H1 (cell line): ENCODE data around the gene STAMBP. TPM values are rescaled to one million over a fixed set of nuclear protein-coding genes. Genes with fewer than 3 reads are reported as not detected.

Experiments used
- CTCF ChIA-PET: fragments of 300-600 bp; sonication (Branson Sonifier 250); formaldehyde crosslinking; loops from one replicate; lab custom pipeline; 2021; ENCODE audit not compliant: partially characterized antibody; lab: Charles Lee
- POLR2A ChIA-PET: fragments of 300-600 bp; sonication (Branson Sonifier 250); formaldehyde crosslinking; loops from one replicate; lab custom pipeline; 2021; ENCODE audit warnings: inconsistent platforms; ENCODE audit not compliant: partially characterized antibody; lab: Charles Lee
- DNase-seq, 2 experiments: peaks; one replicate each; pipeline versions ENCODE4 v3.0.0 to v3.0.0-alpha.2; 2010 to 2022; ENCODE audit warnings: low spot score in 2 of 2, low read depth in 1 of 2, mixed read lengths in 1 of 2
- FAIRE-seq: peaks from 2 replicates; lab custom pipeline; 2011; peaks lifted over from hg19 to GRCh38; lab: Jason Lieb, UNC
- H2AFZ ChIP-seq: 2 replicates; pipeline ENCODE4 v1.8.1; 2012; ENCODE audit warnings: low read length, inconsistent platforms
- H2AK5ac ChIP-seq: 2 replicates; pipeline ENCODE4 v1.6.1; 2013; ENCODE audit warnings: low read depth, low read length
- H2BK120ac ChIP-seq: replicated peaks from 2 replicates; pipeline ENCODE3; 2013; ENCODE audit warnings: low read depth, low read length, inconsistent platforms
- H2BK12ac ChIP-seq: 2 replicates; pipeline ENCODE4 v1.6.1; 2013; ENCODE audit warnings: low read depth, low read length
- H2BK15ac ChIP-seq: 2 replicates; pipeline ENCODE4 v1.6.1; 2013; ENCODE audit warnings: low read length
- H2BK20ac ChIP-seq: 2 replicates; pipeline ENCODE4 v1.6.1; 2013; ENCODE audit warnings: low read length
- H2BK5ac ChIP-seq: 2 replicates; pipeline ENCODE4 v1.6.1; 2013; ENCODE audit warnings: low read depth, low read length
- H3K14ac ChIP-seq: 2 replicates; pipeline ENCODE4 v1.6.1; 2013; ENCODE audit warnings: inconsistent platforms; ENCODE audit not compliant: insufficient read length
- H3K18ac ChIP-seq: 2 replicates; pipeline ENCODE4 v1.6.1; 2013; ENCODE audit warnings: low read length; ENCODE audit errors: extremely low read depth
- H3K23ac ChIP-seq: 2 replicates; pipeline ENCODE4 v1.6.1; 2013; ENCODE audit warnings: inconsistent platforms; ENCODE audit not compliant: insufficient read length
- H3K23me2 ChIP-seq: 2 replicates; pipeline ENCODE4 v1.6.1; 2013; ENCODE audit warnings: low read depth, low read length
- H3K27ac ChIP-seq: 2 replicates; pipeline ENCODE4 v1.6.1; 2011; ENCODE audit warnings: low read depth, low read length, inconsistent platforms
- H3K27me3 ChIP-seq, 4 experiments: replicated peaks in 1 of 4; 1 replicate in 1 of 4; 2 replicates in 3 of 4; pipeline versions ENCODE4 v1.6.1 to v1.8.1; 2011 to 2013; ENCODE audit warnings: low read length in 3 of 4, mild to moderate bottlenecking in 3 of 4, inconsistent platforms in 2 of 4, mixed read lengths in 2 of 4, moderate library complexity in 1 of 4; ENCODE audit not compliant: control insufficient read depth in 3 of 4, insufficient read depth in 3 of 4; ENCODE audit errors: extremely low read depth in 1 of 4
- H3K36me3 ChIP-seq, 4 experiments: 2 replicates each; pipeline versions ENCODE4 v1.6.1 to v1.8.1; 2011 to 2013; ENCODE audit warnings: mild to moderate bottlenecking in 4 of 4, low read length in 3 of 4, moderate library complexity in 2 of 4, control low read depth in 1 of 4, inconsistent platforms in 1 of 4; ENCODE audit not compliant: insufficient read depth in 4 of 4, control insufficient read depth in 2 of 4
- H3K4ac ChIP-seq: replicated peaks from 2 replicates; pipeline ENCODE3; 2013; ENCODE audit warnings: low read length, low read depth, mixed read lengths, inconsistent platforms; ENCODE audit not compliant: insufficient read length
- H3K4me1 ChIP-seq, 4 experiments: replicated peaks in 1 of 4; 1 replicate in 1 of 4; 2 replicates in 3 of 4; pipeline versions ENCODE4 v1.6.1 to v1.8.1; 2011 to 2013; ENCODE audit warnings: low read length in 3 of 4, inconsistent platforms in 2 of 4, mixed read lengths in 1 of 4; ENCODE audit not compliant: insufficient read depth in 4 of 4, control insufficient read depth in 3 of 4
- H3K4me2 ChIP-seq, 2 experiments: 2 replicates each; pipeline versions ENCODE4 v1.6.1 to v1.8.1; 2011 to 2013; ENCODE audit warnings: low read depth in 2 of 2, low read length in 2 of 2, control low read depth in 1 of 2, inconsistent platforms in 1 of 2, mild to moderate bottlenecking in 1 of 2; ENCODE audit not compliant: insufficient read depth in 1 of 2
- H3K4me3 ChIP-seq, 4 experiments: fragments of 200-600, 300-600 bp in 1 of 4; sonication (generic), shearing (Covaris generic), sonication (Bioruptor Twin) in 1 of 4; 2 replicates each; pipeline versions ENCODE4 v1.5.1 to v1.8.1; 2011 to 2016; ENCODE audit warnings: low read length in 4 of 4, low read depth in 3 of 4, control low read depth in 2 of 4, inconsistent platforms in 2 of 4, mild to moderate bottlenecking in 2 of 4, mixed read lengths in 1 of 4, moderate library complexity in 1 of 4; ENCODE audit not compliant: insufficient read depth in 2 of 4; ENCODE audit errors: extremely low read depth in 1 of 4
- H3K56ac ChIP-seq: replicated peaks from 2 replicates; pipeline ENCODE3; 2013; ENCODE audit warnings: low read depth, mild to moderate bottlenecking, mixed read lengths, low read length, inconsistent platforms; ENCODE audit not compliant: insufficient read length
- H3K79me1 ChIP-seq: 2 replicates; pipeline ENCODE4 v1.6.1; 2013; ENCODE audit warnings: low read depth, low read length, control low read depth
- H3K79me2 ChIP-seq, 2 experiments: 2 replicates each; pipeline versions ENCODE4 v1.6.1 to v1.8.1; 2012 to 2013; ENCODE audit warnings: low read length in 2 of 2, mild to moderate bottlenecking in 2 of 2, inconsistent platforms in 1 of 2; ENCODE audit not compliant: insufficient read depth in 2 of 2, control insufficient read depth in 1 of 2
- H3K9ac ChIP-seq, 4 experiments: replicated peaks in 1 of 4; 1 replicate in 1 of 4; 2 replicates in 3 of 4; pipeline versions ENCODE4 v1.6.1 to v1.8.1; 2011 to 2013; ENCODE audit warnings: low read depth in 3 of 4, low read length in 3 of 4, control low read depth in 2 of 4, mild to moderate bottlenecking in 2 of 4, moderate library complexity in 2 of 4, inconsistent platforms in 1 of 4; ENCODE audit errors: extremely low read depth in 1 of 4
- H3K9me3 ChIP-seq, 2 experiments: 2 replicates each; pipeline versions ENCODE4 v1.6.1 to v1.8.1; 2012 to 2013; ENCODE audit warnings: mild to moderate bottlenecking in 2 of 2, moderate library complexity in 2 of 2, control low read depth in 1 of 2, inconsistent platforms in 1 of 2, low read depth in 1 of 2, low read length in 1 of 2, mixed read lengths in 1 of 2; ENCODE audit not compliant: insufficient read depth in 2 of 2
- H4K20me1 ChIP-seq, 2 experiments: replicated peaks in 1 of 2; 2 replicates each; pipeline versions ENCODE3 to v1.8.1; 2011 to 2013; ENCODE audit warnings: inconsistent platforms in 2 of 2, low read length in 2 of 2, mild to moderate bottlenecking in 1 of 2; ENCODE audit not compliant: insufficient read depth in 2 of 2, control insufficient read depth in 1 of 2
- H4K5ac ChIP-seq: 2 replicates; pipeline ENCODE4 v1.6.1; 2013; ENCODE audit warnings: low read length, low read depth, mixed read lengths, inconsistent platforms; ENCODE audit not compliant: insufficient read length
- H4K8ac ChIP-seq: 2 replicates; pipeline ENCODE4 v1.8.0; 2013; ENCODE audit warnings: mild to moderate bottlenecking, moderate library complexity, low read length, inconsistent platforms; ENCODE audit not compliant: insufficient read depth; ENCODE audit errors: extremely low read depth
- H4K91ac ChIP-seq: replicated peaks from 2 replicates; pipeline ENCODE3; 2013; ENCODE audit warnings: low read length, mixed read lengths, inconsistent platforms; ENCODE audit not compliant: insufficient read length
- CREB1 ChIP-seq: IDR thresholded peaks from 2 replicates; pipeline ENCODE4 v1.6.1; 2012; ENCODE audit warnings: inconsistent platforms
- EZH2 ChIP-seq: fragments of 200-600 bp; sonication (generic); IDR thresholded peaks from 2 replicates; pipeline ENCODE4 v1.7.1; 2012; ENCODE audit warnings: low read depth, mild to moderate bottlenecking, moderate library complexity, low read length, inconsistent platforms; ENCODE audit not compliant: severe bottlenecking
- HDAC6 ChIP-seq: IDR thresholded peaks from one replicate; pipeline ENCODE4 v1.7.1; 2012; ENCODE audit warnings: low read depth, mild to moderate bottlenecking, inconsistent platforms, low read length, moderate library complexity
- POLR2A ChIP-seq, 2 experiments: IDR thresholded peaks; 1 replicate in 1 of 2; 2 replicates in 1 of 2; pipeline ENCODE4 v1.6.1; 2011; ENCODE audit warnings: low read depth in 2 of 2, low read length in 2 of 2, mild to moderate bottlenecking in 2 of 2; ENCODE audit errors: control extremely low read depth in 1 of 2
- POU5F1 ChIP-seq: IDR thresholded peaks from 2 replicates; pipeline ENCODE4 v1.6.1; 2011; ENCODE audit warnings: low read depth, mild to moderate bottlenecking, low read length, moderate library complexity
- RNF2 ChIP-seq: fragments of 200-900, 300-1000 bp; sonication (generic); IDR thresholded peaks from 2 replicates; pipeline ENCODE4 v1.7.1; 2016; ENCODE audit warnings: borderline replicate concordance, low read depth, mild to moderate bottlenecking, antibody characterized with exemption, low read length; ENCODE audit not compliant: poor library complexity, severe bottlenecking; ENCODE audit errors: missing control alignments
- SIRT6 ChIP-seq: IDR thresholded peaks from one replicate; pipeline ENCODE4 v1.7.1; 2012; ENCODE audit warnings: low read length, inconsistent platforms
- SUZ12 ChIP-seq: fragments of 200-600 bp; sonication (generic); IDR thresholded peaks from 2 replicates; pipeline ENCODE4 v1.6.1; 2012; ENCODE audit warnings: mild to moderate bottlenecking, inconsistent platforms, low read length, moderate library complexity, mixed read lengths
- YY1 ChIP-seq: IDR thresholded peaks from 2 replicates; pipeline ENCODE4 v1.6.1; 2011; ENCODE audit warnings: low read depth, mild to moderate bottlenecking, low read length
- ZNF274 ChIP-seq: IDR thresholded peaks from 2 replicates; pipeline ENCODE4 v1.7.0; 2012; ENCODE audit warnings: low read length, borderline replicate concordance; ENCODE audit errors: extremely low read depth
- WGBS, 2 experiments: shearing (Covaris generic) in 1 of 2; methylation state at CpG; one replicate each; pipeline versions ENCODE4 v1.1.6 to v1.1.7; 2013 to 2015; ENCODE audit warnings: low lambda C conversion rate in 2 of 2, mixed read lengths in 2 of 2, inconsistent platforms in 1 of 2, low coverage in 1 of 2, missing lambda C conversion rate in 1 of 2; ENCODE audit not compliant: insufficient replicate concordance in 2 of 2, insufficient coverage in 1 of 2, insufficient read length in 1 of 2; ENCODE audit errors: extremely low coverage in 1 of 2, missing lambda C conversion rate in 1 of 2; 5-methylcytosine and 5-hydroxymethylcytosine counted together
- polyA plus RNA-seq, 7 experiments: library from polyadenylated mRNA; depleted of rRNA in 3 of 7; stranded (reverse) in 5 of 7; unstranded in 2 of 7; fragments of >200 nt in 5 of 7; fragments of 200-250 nt in 2 of 7; gene quantifications; 1 replicate in 5 of 7; 2 replicates in 1 of 7; 4 replicates in 1 of 7; pipeline versions ENCODE4 v1.2.1 to v1.2.3, GENCODE V29; 2011 to 2013; ENCODE audit warnings: missing spikeins in 2 of 7, mixed read lengths in 2 of 7
- total RNA-seq: library from RNA; stranded (reverse); fragmentation: NEBNext Ultra II Directional; extraction: Animal tissue kit (Norgen Biotek cat#: 25700); gene quantifications from 2 replicates; pipeline ENCODE4 v1.2.1, GENCODE V29; 2021
- TF ChIP-seq, protein P1 (sequence below): IDR thresholded peaks from 2 replicates; pipeline ENCODE4 v1.6.1; 2012; ENCODE audit warnings: inconsistent platforms
- TF ChIP-seq, protein P2 (sequence below), 3 experiments: IDR thresholded peaks; 1 replicate in 2 of 3; 2 replicates in 1 of 3; pipeline versions ENCODE4 v1.5.1 to v1.6.1; 2011; ENCODE audit warnings: low read length in 3 of 3, mild to moderate bottlenecking in 3 of 3, inconsistent platforms in 2 of 3, low read depth in 1 of 3, moderate library complexity in 1 of 3; ENCODE audit not compliant: insufficient read depth in 1 of 3; ENCODE audit errors: control extremely low read depth in 1 of 3

The STAMBP gene
- total and polyA plus RNA-seq, 2 of the 8 experiments (the other 6 are each of a cell fraction or from before 2014, with no cell fraction given), result 35.8 to 49.7 TPM

DNA sequence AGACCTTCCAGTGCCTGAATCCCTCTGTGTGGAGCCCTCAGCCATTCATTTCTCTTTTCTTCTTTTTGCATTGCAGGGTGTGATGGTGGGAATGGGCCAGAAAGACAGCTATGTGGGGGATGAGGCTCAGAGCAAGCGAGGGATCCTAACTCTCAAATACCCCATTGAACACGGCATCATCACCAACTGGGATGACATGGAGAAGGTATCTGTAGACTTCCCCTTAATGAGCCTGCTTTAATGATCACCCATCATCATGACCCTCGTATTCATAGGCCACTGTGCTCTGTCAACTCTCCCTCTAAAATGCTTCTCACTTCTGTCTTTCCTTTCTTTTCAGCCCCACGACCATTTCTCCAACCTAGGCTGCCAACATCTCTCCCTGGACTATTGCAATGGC, 73.5 kb downstream of the STAMBP start:
- no peaks in the 10 kb centered on the region for H3K27me3 ChIP-seq
- TF ChIP-seq HDAC6 (no peak), CREB1 (no peak), POLR2A (IDR thresholded peaks at IDR 0.05; ENCODE audit: control extremely low read depth in 1 of 2, low read depth in 2 of 2, low read length in 2 of 2) (no peak), EZH2 (no peak), SUZ12 (no peak), YY1 (no peak), ZNF274 (no peak), POU5F1 (no peak), SIRT6 (no peak), RNF2 (no peak)
- TF ChIP-seq, protein P1, sequence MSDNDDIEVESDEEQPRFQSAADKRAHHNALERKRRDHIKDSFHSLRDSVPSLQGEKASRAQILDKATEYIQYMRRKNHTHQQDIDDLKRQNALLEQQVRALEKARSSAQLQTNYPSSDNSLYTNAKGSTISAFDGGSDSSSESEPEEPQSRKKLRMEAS, result no peak
- TF ChIP-seq, protein P2, sequence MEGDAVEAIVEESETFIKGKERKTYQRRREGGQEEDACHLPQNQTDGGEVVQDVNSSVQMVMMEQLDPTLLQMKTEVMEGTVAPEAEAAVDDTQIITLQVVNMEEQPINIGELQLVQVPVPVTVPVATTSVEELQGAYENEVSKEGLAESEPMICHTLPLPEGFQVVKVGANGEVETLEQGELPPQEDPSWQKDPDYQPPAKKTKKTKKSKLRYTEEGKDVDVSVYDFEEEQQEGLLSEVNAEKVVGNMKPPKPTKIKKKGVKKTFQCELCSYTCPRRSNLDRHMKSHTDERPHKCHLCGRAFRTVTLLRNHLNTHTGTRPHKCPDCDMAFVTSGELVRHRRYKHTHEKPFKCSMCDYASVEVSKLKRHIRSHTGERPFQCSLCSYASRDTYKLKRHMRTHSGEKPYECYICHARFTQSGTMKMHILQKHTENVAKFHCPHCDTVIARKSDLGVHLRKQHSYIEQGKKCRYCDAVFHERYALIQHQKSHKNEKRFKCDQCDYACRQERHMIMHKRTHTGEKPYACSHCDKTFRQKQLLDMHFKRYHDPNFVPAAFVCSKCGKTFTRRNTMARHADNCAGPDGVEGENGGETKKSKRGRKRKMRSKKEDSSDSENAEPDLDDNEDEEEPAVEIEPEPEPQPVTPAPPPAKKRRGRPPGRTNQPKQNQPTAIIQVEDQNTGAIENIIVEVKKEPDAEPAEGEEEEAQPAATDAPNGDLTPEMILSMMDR (IDR thresholded peaks at IDR 0.05; ENCODE audit: control extremely low read depth in 1 of 3, insufficient read depth in 1 of 3, low read depth in 1 of 3, low read length in 3 of 3), result no peak

More for the DNA sequence above, 73.5 kb downstream of the STAMBP start:
- FAIRE-seq, result no peak
- 91% methylated on average over 4 of the region's 4 CpGs; no CpG with 5 or more reads in 1 of the 2 experiments for WGBS, 2 experiments
- Histone ChIP-seq H3K9me3 (no peaks in the 10 kb centered on the region), H3K27ac (no peak overlapping the region), H2AK5ac (no peak overlapping the region), H2BK15ac (no peak overlapping the region), H3K14ac (no peak overlapping the region), H4K91ac (no peak overlapping the region), H4K20me1 (no peaks in the 10 kb centered on the region), H2AFZ (no peak overlapping the region), H3K36me3 (no peaks in the 10 kb centered on the region), H4K8ac (no peak overlapping the region), H2BK12ac (no peak overlapping the region), H3K4ac (no peak overlapping the region), H3K79me1 (no peaks in the 10 kb centered on the region), H3K4me1 (no peaks in the 10 kb centered on the region), H4K5ac (no peak overlapping the region), H3K9ac (no peak overlapping the region), H3K23ac (no peak overlapping the region), H2BK5ac (no peak overlapping the region), H2BK20ac (no peak overlapping the region), H2BK120ac (no peak overlapping the region), H3K79me2 (no peaks in the 10 kb centered on the region), H3K56ac (no peak overlapping the region), H3K18ac (no peak overlapping the region), H3K4me3 (no peak overlapping the region), H3K23me2 (no peaks in the 10 kb centered on the region; the same call in 1 of the 2 replicates), H3K4me2 (no peak overlapping the region)
- CTCF ChIA-PET, result interaction anchor here (0.6 to 1.7 kb wide), 4 partner anchors 9 to 27 kb away, joined by 3 to 6 read pairs (median 3); no protein-coding TSS in a partner anchor
- POLR2A ChIA-PET, result interaction anchor here (0.5 kb wide), 1 partner anchor 70 kb away, joined by 3 read pairs; no protein-coding TSS in a partner anchor
- DNase-seq, result no peak
